OCI-M1 (cell line): Measurements from ENCODE around the gene LILRB3.
"Not testable (repeated sequence)": the region's sequence is repeated elsewhere in the genome, so short reads cannot be mapped to it uniquely, and the experiment has no call there.

Source experiments
- DNase-seq: peaks from one replicate; lab custom pipeline; 2025; lab: John Stamatoyannopoulos, UW

The LILRB3 gene

GRCh38 chr19:54222474-54223276 is at the start of gene LILRB3:
LILRB3 (minus strand) TSS chr19:54223007; CDS start chr19:54222976, 31 bp downstream.
- DNase-seq, result peak; percentile 21

DNA sequence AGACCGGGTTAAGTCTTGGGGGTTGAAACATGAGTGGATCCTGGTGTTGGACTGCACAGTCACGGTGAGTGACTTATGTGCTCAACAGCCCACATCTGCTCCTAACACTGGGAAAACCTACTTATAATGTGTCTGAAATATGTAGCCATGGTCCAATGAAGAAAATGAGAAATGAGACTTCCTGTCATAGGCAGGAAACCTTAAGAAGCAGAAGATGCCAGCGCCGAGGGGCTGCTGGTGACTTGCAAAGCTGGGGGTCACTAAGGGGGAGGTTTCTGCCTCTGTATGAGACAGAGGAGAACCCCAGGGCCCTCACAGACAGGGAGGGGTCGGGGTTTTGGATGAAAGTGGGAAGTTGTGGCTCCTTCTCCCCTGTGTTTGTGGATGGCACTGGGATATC is 49.4 kb upstream of the LILRB3 start:
- DNase-seq, result not testable (repeated sequence)

- not testable (repeated sequence) for DNase-seq
These were observed 48.8 kb upstream of the LILRB3 start for GRCh38 chr19:54271587-54271986.

DNA sequence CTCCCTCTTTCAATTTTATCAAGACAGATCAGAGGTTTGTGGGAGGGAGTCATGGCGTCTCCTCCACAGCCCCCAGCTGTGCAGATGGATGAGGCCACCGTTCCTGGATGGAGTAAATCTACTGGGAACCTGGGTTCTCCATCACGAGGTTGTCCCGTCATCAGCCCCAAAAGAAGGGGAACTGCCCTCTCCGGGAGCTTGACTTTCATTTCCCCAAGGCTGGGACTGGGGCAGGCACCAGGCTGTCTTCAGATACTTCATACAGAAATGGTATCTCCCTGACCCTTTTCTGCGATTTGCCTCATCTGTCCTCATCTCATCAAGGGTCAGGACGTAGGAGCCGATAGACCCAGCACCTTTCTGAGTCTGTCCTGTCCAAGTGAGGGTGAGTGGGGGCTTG is 48.3 kb upstream of the LILRB3 start:
- no peak for DNase-seq

DNA sequence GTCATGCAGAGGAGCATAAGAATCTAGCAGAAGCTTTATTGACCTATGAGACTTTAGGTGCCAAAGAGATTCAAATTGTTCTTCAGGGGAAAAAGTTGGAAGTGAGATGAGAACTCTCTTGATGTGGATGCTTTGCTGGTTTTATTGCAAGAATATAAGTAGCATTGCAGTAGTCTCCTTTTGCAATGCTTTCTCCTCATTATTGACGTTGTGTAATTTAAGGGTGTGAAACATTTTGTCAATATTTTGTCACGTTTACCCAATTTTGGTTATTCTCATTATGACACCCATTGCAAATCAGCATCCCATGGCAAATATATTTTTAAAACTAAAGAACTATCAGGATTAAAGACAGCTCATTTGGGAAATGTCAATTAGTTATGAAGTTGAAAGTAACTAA is 46.1 kb upstream of the LILRB3 start:
- no peak for DNase-seq

DNA sequence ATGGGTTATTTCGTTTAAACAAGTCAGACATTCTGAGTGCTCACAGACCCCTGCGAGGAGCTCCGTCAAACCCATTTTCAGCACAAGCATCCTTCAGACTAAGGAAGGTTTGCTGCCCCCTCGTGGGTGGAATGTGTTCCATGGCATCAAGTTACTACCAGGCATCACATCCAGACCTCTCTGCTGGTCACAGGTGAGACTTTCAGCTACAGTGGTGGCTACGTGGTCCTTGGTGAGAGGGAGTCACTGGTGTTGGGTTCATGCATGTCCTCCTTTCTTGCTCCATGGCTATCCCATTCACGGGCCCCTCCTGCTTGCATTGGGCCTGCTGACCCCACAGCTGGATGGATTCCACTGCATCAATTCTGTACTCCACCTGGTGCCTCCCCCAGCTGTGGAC is 43.3 kb upstream of the LILRB3 start:
- DNase-seq, result peak; percentile 82

GRCh38 chr19:54262470-54262869 is 39.7 kb upstream of the LILRB3 start:
- no peak for DNase-seq

DNA sequence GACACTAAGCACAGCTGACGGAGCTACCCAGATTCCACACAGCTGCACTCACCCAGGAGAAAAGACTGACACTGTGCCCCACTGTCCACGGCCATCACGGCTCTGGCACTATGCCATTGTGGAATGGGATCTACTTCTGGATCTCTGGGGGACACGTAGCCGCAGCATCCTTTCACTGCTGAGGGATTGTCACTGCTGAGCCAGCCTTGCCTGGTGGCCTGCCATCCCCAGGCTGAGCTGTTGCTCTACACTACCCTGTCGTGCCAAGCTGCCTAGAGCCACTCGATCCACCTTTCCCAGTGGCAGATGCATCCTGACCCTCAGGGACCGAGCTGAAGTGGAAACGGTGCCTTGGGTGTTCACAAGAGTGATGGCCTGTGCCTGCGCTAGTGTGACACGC is 39.3 kb upstream of the LILRB3 start:
- DNase-seq, result no peak

GRCh38 chr19:54257116-54257480 is 34.3 kb upstream of the LILRB3 start, which contains the start of gene LILRB5:
LILRB5 (minus strand) TSS chr19:54257273; CDS start chr19:54257193, 80 bp downstream.
- no peak for DNase-seq

DNA sequence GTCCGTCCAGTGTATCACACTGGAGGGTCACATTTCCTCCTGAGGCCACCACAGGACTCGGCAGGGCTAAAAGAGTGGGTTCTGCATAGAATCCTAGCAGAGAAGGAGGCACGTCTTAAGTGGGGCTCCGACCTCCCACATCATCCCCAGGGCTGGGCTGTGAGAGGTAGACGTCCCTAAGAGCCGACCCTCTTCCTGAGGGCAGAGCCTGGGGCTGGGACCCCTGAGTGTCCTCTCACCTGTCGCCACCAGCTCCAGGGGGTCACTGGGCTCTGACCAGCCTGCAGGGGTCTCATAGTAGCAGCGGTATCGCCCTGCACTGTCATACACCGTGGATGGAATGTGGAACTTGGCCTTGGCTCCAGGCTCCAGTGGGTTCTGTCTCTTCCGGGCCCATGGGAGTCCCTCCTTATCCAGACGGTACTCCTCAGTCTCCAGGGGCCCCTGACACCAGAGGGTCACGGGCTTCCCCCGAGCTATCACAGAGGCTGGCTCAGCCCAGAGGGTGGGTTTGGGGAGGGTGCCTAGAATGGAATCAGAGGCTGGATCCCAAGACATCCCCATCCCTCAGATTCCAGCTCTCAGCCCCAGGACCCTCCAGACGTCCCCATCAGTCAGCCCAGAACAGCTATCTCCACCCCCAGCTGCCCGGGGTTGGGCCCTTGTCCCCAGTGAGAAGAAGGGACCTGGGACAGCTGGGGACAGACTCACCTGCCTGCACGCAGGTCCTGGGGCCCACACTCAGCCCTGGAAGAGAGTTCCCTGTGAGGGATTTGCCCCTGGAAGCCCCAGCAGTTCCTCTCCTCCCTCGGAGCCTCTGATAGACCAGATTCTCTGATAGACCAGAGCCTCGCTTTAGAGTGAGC is 33.7 kb upstream of the LILRB3 start:
- no peak for DNase-seq

DNA sequence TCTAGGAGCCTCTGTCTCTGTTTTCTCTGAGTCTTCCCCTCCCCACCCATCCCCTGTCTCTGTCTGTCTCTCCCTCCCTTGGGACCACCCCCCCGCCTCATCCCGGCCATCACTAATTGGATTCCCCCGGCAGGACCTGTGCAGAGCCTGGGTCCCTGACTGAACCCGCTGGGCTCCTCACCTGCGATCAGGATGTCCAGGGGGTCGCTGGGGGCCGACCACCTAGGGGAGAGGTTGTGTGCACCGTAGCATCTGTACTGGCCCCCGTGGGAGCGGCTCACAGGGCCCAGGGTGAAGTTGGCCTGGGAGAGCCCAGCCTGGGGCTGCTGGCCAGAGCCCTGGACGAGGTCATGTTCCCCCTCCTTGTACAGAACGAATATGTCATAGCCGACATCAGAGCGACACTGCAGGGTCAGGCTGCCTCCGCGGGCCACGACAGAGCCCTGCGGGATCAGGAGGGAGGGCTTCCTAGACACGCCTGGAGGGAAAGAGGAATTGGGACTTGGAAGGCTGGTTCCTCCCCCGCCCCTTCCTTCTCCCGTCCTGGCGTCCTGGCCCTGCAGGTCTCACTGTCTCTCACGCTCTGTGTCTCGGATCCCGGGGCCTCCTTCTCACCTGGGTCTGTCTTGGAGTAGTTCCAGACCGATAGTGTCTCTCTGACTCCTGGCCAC is 32.4 kb upstream of the LILRB3 start:
- no peak for DNase-seq

DNA sequence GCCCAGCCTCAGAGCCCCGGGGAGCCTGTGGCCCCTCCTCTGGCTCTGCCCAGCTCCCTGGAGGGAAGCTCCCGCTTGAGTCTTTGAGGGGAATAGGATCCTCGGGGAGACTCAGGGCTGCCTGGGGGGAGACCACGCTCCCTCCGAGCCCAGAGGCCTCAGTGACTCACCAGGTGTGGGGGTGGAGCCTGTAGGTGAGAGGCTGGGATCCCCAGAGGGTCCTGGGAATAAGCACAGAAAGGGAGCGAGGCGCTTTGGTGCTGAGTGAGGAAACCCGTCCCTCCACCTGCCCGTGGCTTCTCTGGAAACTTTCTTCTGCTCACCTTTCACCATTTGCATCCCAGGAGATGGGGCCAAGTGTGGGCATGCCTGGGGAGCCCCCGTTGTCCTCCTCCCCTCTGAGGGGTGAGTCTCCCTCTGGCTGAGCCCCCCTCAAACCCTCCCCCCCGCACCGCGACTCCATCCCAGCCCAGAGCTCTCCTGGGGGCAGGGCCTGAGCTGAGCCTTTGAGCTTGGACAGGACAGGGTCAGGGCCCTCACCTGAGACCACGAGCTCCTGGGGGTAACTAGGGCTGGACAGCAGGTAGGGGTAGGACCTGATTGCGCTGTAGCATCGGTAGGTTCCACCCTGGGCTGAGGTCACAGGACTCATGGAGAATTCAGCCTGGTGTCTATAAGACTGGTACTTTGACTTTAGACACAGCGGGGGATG is 31.5 kb upstream of the LILRB3 start:
- peak; percentile 7 for DNase-seq

DNA sequence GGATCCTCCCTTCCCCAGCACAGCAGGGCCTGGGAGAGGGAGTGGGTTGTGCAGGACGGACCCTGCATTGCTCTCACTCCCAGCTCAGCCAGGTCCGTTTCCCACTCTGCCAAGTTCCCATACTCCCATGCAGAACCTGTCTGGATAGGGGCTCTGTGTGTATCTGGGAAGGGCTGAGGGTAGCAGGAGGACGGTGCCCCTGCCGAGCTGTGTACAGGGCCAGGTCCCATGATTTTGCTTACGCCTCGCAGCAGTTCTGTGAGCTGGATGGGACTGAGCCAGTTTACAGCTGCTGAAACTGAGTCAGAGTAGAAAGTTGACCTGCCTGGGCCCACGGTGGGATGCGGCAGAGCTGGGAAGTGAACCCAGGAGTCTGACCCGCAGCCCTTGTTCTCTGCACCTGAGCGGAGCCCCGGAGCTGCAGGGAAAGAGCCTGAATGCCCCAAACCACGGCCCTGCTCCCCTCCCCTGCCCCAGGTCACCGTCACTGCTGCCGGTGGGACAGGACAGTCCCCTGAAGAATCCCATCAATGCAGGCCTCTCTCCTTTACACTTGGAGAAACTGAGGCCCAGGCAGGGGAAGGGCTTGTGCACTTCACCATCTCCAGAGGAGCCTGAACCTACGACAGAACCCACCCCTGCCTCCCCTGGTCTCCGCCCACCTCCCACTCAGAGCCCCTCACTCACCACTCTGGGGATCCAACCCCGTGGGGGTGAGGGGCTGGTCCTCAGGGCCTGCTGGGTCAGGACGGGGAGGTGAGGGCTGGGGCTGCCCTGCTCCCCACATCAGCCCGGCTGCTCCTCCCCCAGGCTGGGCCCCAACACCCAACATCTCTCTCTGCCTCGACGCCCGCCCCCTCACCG is 30.8 kb upstream of the LILRB3 start:
- DNase-seq, result no peak

DNA sequence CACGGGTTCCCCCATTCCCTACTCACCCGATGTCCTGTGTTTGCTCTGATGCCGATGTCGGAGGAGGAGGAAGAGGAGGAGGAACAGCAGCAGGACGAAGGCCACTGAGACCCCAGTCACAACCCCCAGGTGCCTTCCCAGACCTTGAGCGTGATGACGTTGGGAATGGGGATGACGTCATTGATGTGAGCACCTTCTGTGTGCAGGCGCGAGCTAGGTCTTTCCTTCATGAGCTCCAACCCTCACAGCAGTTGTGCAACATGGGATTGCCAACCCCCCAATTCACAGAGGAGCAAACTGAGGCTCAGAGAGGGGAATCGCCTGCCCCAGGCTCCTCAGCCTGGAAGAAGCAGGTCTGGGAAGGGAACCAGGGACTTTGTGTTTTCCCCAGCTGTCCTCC is 30.0 kb upstream of the LILRB3 start:
- no peak for DNase-seq

DNA sequence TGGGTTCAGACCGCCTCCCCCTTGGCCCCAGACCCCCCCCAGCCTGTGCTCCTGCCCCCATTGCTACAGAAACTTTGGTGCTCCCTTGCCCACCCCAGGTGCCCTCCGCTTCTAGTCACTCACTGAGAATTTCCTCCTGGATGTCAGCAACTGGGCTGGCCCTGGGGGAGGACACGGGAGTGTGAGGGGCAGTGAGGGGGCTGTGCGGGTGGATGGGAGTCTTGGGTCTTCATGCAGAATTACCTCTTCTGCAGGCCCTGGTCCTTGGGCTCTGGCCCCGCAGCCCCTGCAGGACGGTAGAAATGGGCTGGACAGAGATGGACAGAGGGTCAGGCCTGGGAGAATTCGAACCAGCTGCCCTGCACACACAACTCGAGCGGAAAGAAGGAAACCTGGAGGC is 29.4 kb upstream of the LILRB3 start:
- DNase-seq, result no peak

DNA sequence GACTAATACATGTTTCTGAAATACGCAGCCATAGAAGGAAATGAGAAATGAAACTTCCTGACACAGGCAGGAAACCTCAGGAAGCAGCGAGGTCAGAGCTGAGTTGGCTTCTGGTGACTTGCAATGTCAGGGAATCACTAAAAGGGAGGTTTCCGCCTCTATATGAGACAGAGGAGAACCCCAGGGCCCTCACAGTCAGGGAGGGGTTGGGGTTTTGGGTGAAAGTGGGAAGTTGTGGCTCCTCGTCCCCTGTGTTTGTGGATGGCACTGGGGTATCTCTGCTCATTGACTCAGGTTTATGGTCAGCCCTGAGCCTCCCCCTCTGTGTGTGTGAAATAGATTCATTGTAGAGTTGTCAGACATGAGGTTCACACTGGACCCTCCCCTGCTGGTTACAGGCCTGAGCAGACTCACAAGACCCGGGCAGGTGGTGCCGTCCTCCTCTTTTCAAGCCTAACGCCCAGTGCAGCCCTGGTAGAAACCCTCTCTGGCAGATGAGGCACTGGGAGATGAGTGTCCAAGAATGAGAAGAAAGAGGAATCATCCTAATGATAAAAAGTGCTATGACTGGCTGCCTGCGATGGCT is 25.3 kb upstream of the LILRB3 start:
- no peak for DNase-seq

DNA sequence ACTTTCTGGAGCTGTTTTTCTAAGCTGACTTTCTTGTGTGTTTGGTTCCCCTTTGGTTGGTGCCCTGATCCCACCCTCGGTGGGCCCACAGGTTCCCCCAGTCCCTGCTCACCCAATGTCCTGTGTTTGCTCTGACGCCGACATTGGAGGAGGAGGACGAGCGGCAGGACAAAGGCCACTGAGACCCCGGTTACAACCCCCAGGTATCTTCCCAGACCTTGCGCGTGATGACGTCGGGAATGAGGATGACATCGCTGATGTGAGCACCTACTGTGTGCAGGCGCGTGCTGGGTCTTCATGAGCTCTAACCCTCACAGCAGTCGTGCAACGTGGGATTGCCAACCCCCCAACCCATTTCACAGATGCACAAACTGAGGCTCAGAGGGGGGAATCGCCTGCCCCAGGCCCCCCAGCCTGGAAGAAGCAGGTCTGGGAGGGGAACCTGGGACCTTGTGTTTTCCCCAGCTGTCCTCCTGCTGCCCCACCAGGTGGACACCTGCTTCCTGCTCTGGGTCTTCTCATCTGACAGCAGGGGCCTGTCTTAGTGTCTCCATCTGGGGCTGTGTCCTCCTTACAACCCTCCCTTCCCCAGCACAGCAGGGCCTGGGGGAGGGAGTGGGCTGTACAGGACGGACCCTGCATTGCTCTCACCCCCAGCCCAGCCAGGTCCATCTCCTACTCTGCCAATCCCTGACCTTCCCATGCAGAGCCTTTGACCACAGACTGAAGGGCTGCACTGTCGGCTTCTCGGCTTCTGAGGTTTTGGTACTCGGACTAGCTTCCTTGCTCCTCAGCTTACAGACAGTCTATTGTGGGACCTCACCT is 24.5 kb upstream of the LILRB3 start:
- DNase-seq, result no peak

- DNase-seq, result no peak
These were observed 23.1 kb upstream of the LILRB3 start for GRCh38 chr19:54245936-54246335.

DNA sequence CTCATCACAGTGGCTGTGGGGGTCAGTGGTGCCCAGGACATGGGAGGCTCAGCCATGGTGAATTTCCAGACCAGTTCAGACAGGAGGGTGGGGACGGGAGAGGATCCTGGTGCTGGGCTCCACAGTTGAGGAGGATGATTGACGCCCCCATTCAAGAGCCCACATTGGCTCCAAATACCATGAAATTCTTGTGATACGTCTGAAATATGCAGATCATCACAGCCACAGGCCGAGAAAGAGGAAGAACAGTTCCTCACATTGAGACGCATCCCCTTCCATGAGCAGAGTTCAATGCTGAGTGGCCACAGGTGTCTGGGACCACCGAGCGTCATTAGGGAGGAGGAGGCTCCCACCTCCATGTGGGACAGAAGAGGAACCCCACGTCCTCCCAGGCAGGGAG is 21.0 kb upstream of the LILRB3 start:
- DNase-seq, result peak; percentile 20

GRCh38 chr19:54242646-54243045 is 19.8 kb upstream of the LILRB3 start, which contains the start of gene LILRA6:
LILRA6 (minus strand) TSS chr19:54242790.
- not testable (repeated sequence) for DNase-seq
